Stomach smooth muscle (tissue), 2 donors: ENCODE data around the gene NID2.
A peak's percentile ranks its signal among the peaks of the same experiment; 100 is the strongest.

Experiments
- H3K27ac ChIP-seq: one replicate; pipeline ENCODE4 v1.7.0; 2013; ENCODE audit warnings: mild to moderate bottlenecking, low read length, inconsistent platforms
- H3K27me3 ChIP-seq, 2 donors: one replicate each; pipeline ENCODE4 v1.7.0; 2013; ENCODE audit warnings: low read length in 2 of 2; ENCODE audit not compliant: insufficient read depth in 2 of 2, control insufficient read depth in 1 of 2
- H3K36me3 ChIP-seq, 2 donors: one replicate each; pipeline ENCODE4 v1.7.0; 2013; ENCODE audit warnings: low read length in 2 of 2; ENCODE audit not compliant: control insufficient read depth in 2 of 2, insufficient read depth in 2 of 2
- H3K4me1 ChIP-seq: one replicate; pipeline ENCODE4 v1.7.0; 2013; ENCODE audit warnings: low read length; ENCODE audit not compliant: control insufficient read depth, insufficient read depth
- H3K4me3 ChIP-seq, 2 donors: one replicate each; pipeline ENCODE4 v1.7.0; 2013; ENCODE audit warnings: low read length in 2 of 2
- H3K9ac ChIP-seq, 2 donors: one replicate each; pipeline ENCODE4 v1.7.0; 2013; ENCODE audit warnings: low read length in 2 of 2, mild to moderate bottlenecking in 1 of 2
- H3K9me3 ChIP-seq, 2 donors: one replicate each; pipeline ENCODE4 v1.7.0; 2013; ENCODE audit warnings: low read length in 2 of 2; ENCODE audit not compliant: control insufficient read depth in 2 of 2
- donor health status: healthy.
- donor health status: Pancreatic carcinoma.

NID2 gene

DNA sequence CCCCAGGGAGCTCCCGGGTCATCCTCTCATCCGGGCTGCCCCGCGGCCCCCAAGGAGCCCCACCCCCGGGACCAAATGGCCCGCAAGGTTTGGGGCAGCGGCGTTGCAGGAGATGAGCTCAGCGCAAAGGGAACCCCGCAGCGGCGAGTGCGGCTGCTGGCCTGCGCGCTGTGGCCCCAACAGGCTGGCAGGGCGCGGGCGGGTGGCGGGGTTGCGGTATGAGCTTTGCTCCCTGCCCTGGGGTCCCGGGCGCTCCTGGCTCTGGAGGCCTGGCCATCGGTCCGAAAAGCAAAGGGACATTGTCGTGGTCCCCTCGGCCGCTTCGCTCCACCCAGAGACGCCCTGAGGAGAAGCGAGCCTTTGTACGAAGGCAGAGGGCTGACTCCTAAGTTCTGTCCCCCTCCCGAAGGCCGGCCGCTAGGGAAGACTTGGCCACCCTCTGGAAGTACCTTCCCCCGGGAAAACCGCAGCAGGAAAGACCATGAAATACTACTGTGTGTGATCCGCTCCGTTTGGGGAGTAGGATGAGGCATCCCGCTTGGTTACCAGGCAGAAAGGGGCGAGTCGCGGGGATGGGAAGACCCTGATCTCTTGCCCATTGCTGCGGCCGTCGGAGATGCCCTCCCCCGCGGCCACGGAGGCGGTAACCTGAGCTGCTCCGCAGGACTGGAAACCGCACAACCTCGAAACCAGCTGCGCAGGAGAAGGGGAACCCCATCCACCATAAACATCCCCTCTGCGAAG is 620 bp upstream of the NID2 start:
- Histone ChIP-seq H3K4me1 (peaks cover 26% of the 10 kb centered on the region), H3K9me3 (no peaks in the 10 kb centered on the region), H3K27ac (peak overlapping the region; percentile 94), H3K4me3 (peak overlapping the region; percentile 96 to 98), H3K36me3 (peaks cover 0 to 3% of the 10 kb centered on the region in 2 donors), H3K27me3 (no peaks in the 10 kb centered on the region), H3K9ac (peak overlapping the region; percentile 88 to 92)

DNA sequence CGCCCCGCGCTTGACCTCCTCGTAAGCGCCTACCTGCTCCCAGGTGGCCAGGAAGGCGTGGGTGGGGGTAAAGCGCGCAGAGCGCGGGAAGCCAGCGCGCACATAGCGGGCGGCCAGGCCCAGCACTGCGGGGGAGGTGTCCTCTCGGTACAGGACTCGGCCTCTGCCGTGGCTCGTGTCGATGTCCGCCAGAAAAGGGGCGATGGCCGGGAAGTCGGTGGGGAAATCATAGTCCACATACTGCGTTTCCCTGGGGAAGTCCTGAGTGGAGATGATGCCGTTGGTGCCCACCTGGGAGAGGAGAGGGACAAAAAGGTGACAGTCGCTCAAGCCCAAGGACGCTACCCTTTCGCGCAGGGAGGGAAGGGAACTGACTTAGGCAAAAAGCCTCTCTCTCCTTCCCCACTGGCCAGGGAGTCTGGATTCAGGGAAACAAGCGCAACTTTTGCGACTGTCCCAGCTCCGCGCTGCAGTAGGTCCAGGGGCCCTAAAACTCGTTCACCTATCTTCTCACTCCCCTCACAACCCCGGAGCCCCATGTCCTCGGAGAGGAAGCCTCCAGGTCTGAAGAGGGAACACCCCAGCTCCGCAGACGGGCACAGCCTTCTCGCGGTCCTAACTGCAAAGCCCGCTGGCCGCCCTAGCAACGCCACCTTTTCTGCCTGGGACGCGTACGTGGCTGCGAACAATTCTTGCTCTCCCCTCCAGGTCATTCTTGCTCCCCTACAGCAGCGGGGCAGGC is 815 bp downstream of the NID2 start:
- peak overlapping the region; percentile 88 to 92 for H3K9ac ChIP-seq
- H3K27me3 ChIP-seq: no peaks in the 10 kb centered on the region
- peaks cover 0 to 3% of the 10 kb centered on the region in 2 donors for H3K36me3 ChIP-seq
- H3K27ac ChIP-seq: peak overlapping the region; percentile 94
- H3K4me1 ChIP-seq: peaks cover 40% of the 10 kb centered on the region
- H3K4me3 ChIP-seq: peak overlapping the region; percentile 96 to 98
- no peaks in the 10 kb centered on the region for H3K9me3 ChIP-seq

DNA sequence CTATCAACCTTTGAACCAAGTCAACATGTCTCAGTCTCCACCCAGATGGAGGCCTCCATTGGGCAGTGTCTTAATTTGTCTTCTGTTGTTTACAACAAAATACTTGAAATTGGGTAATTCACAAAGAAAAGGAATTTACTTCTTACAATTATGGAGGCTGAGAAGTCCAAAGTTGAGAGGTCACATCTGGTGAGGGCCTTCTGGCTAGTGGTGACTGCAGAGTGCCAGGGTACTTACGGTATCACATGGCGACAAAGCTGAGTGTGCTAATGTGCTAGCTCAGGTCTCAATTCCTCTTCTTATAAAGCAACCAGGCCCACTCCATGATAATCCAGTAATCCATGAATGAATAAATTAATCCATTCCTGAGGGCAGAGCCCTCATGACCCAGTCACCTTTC is 4.7 kb downstream of the NID2 start:
- peaks cover 63% of the 10 kb centered on the region for H3K4me1 ChIP-seq
- peak overlapping the region in 1 of 2 donors; percentile 31 for H3K4me3 ChIP-seq
- no peaks in the 10 kb centered on the region for H3K27me3 ChIP-seq
- peaks cover 2 to 3% of the 10 kb centered on the region in 2 donors for H3K36me3 ChIP-seq
- no peak overlapping the region for H3K9ac ChIP-seq
- no peaks in the 10 kb centered on the region for H3K9me3 ChIP-seq
- peak overlapping the region; percentile 79 for H3K27ac ChIP-seq

DNA sequence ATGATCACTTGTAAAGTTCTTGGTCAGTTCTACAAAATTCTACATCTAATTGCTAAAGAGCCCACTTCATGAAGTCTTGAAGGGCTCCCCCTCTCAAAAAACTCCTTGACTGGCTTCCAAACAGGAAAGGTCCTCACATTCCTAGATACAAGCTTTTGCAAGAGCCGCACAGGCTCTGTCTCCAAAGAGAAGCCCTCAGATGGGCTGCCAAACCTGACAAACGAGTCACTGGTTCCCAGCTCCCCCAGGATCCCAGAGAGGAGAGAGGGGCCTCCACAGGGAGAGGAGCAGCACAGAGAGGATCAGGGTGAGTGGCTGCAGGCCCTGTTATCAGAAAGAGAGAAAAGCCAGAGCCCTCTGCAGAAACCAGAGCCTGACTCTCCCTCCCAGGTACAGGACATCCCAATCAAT is 5.8 kb downstream of the NID2 start:
- Histone ChIP-seq H3K9me3 (no peaks in the 10 kb centered on the region), H3K27me3 (no peaks in the 10 kb centered on the region)

DNA sequence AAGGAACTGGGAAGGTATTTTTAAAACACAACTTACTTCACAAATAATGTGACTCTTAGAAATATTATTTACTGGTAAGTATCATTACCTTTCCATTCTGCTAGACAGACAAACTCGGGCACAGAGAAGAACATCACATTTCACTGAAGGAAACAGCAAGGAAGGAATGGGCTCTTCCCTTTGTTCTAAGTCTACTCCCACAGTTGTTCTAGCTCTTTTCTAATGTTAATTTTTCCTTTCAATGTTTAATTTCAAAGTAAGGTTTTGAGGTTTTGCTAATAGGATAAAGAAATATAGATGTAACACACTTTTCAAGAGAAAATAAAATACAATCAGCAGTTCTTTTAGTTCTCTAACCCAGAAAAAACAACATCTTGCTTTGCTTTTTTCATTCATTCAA is 7.0 kb downstream of the NID2 start:
- H3K27ac ChIP-seq: peak overlapping the region; percentile 79
- peak overlapping the region in 1 of 2 donors; percentile 32 for H3K9ac ChIP-seq
- H3K27me3 ChIP-seq: no peaks in the 10 kb centered on the region
- H3K4me1 ChIP-seq: peaks cover 63% of the 10 kb centered on the region
- no peaks in the 10 kb centered on the region for H3K9me3 ChIP-seq
- peak overlapping the region in 1 of 2 donors; percentile 41 for H3K4me3 ChIP-seq
- peaks cover 3 to 11% of the 10 kb centered on the region in 2 donors for H3K36me3 ChIP-seq

More for the DNA sequence above, 5.8 kb downstream of the NID2 start:
- peak overlapping the region; percentile 79 for H3K27ac ChIP-seq
- H3K36me3 ChIP-seq: peaks cover 3 to 11% of the 10 kb centered on the region in 2 donors
- peaks cover 63% of the 10 kb centered on the region for H3K4me1 ChIP-seq
- peak overlapping the region; percentile 22 to 35 for H3K4me3 ChIP-seq
- H3K9ac ChIP-seq: no peak overlapping the region

GRCh38 chr14:52061390-52061789 is 7.5 kb downstream of the NID2 start:
- no peaks in the 10 kb centered on the region for H3K27me3 ChIP-seq
- H3K4me3 ChIP-seq: peak overlapping the region in 1 of 2 donors; percentile 41
- H3K4me1 ChIP-seq: peaks cover 58% of the 10 kb centered on the region
- H3K27ac ChIP-seq: peak overlapping the region; percentile 79
- no peaks in the 10 kb centered on the region for H3K9me3 ChIP-seq
- H3K36me3 ChIP-seq: peaks cover under 1 to 11% of the 10 kb centered on the region in 2 donors
- peak overlapping the region; percentile 16 to 43 for H3K9ac ChIP-seq

DNA sequence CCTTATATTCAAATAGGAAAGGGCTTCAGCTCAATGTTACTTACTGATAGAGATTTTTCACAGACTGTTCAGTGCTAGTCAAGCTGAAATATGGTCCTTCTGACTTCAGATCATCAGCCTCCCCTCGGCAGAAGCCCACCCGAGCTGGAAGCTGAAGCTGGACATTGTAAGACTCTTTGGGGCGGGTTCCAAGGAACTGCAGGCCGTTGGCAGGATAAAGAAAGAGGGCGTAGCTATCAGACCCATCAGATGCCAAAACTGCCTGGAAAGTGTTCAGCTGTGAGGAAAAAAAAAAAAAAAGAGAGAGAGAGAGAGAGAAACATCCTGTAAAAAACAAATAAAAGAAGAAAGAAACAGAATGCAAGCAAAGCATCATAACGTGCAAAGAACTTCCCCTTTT is 8.8 kb downstream of the NID2 start:
- no peaks in the 10 kb centered on the region for H3K27me3 ChIP-seq
- peak overlapping the region; percentile 11 for H3K27ac ChIP-seq
- peaks cover 58% of the 10 kb centered on the region for H3K4me1 ChIP-seq
- peak overlapping the region in 1 of 2 donors; percentile 16 for H3K4me3 ChIP-seq
- no peaks in the 10 kb centered on the region for H3K9me3 ChIP-seq
- H3K9ac ChIP-seq: no peak overlapping the region
- peaks cover 0 to 11% of the 10 kb centered on the region in 2 donors for H3K36me3 ChIP-seq

GRCh38 chr14:52059649-52060048 is 9.2 kb downstream of the NID2 start:
- no peaks in the 10 kb centered on the region for H3K9me3 ChIP-seq
- H3K27ac ChIP-seq: peak overlapping the region; percentile 11
- peaks cover 59% of the 10 kb centered on the region for H3K4me1 ChIP-seq
- no peak overlapping the region for H3K4me3 ChIP-seq
- H3K36me3 ChIP-seq: peaks cover 0 to 11% of the 10 kb centered on the region in 2 donors
- no peak overlapping the region for H3K9ac ChIP-seq
- H3K27me3 ChIP-seq: no peaks in the 10 kb centered on the region

DNA sequence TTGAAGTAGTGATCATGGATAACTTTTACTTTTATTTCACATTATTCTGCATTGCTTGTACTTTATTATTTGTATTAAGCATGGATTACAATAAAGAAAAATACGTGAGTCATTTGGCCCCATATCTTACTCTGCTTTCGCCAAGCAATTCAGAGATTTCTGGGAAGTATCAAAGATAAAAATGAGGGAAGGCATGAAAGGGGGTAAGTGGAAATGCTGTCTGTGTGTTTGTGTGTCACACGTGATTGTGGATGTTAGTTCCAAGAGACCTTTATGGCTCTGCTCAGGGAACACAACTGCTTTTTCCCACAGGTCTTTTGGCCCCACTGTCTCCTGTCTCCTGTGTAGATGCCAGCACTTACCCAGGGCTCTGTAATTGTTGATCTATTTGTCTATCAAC is 10.5 kb downstream of the NID2 start:
- H3K27ac ChIP-seq: peak overlapping the region; percentile 25
- no peak overlapping the region for H3K4me3 ChIP-seq
- H3K9me3 ChIP-seq: no peaks in the 10 kb centered on the region
- peaks cover 60% of the 10 kb centered on the region for H3K4me1 ChIP-seq
- no peaks in the 10 kb centered on the region for H3K27me3 ChIP-seq
- peaks cover 6 to 13% of the 10 kb centered on the region in 2 donors for H3K36me3 ChIP-seq
- H3K9ac ChIP-seq: no peak overlapping the region

DNA sequence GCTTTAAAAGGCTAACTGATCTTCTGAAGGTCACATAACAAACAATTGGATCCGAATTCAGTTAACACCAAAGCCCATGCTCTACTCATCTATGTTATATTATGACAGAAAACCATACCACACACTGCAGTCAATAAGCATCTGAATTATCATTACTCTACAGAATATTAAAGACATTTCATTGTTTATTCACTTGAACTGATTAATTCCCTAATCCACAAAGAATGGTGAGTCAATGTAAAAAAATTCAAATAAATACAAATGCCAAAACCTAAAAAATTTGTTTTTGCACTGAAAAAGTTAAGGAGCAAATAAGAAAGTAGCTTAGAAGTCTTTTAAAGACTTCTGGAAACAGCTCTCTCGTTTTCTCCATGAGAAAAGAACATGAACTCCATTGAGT is 13.7 kb downstream of the NID2 start:
- no peaks in the 10 kb centered on the region for H3K9me3 ChIP-seq
- H3K36me3 ChIP-seq: peaks cover 6 to 15% of the 10 kb centered on the region in 2 donors
- no peak overlapping the region for H3K9ac ChIP-seq
- H3K27ac ChIP-seq: no peak overlapping the region
- no peaks in the 10 kb centered on the region for H3K27me3 ChIP-seq
- no peak overlapping the region for H3K4me3 ChIP-seq
- peaks cover 56% of the 10 kb centered on the region for H3K4me1 ChIP-seq
